ENCODE measurements around the gene ACACA. TPM values are rescaled to one million over a fixed set of nuclear protein-coding genes. Genes with fewer than 3 reads are reported as not detected.
"Not testable (repeated sequence)": the region's sequence is repeated elsewhere in the genome, so short reads cannot be mapped to it uniquely, and the experiment has no call there.

Gene ACACA
- total RNA-seq, 1 donor from 2014 or later, result 13.3 TPM

DNA sequence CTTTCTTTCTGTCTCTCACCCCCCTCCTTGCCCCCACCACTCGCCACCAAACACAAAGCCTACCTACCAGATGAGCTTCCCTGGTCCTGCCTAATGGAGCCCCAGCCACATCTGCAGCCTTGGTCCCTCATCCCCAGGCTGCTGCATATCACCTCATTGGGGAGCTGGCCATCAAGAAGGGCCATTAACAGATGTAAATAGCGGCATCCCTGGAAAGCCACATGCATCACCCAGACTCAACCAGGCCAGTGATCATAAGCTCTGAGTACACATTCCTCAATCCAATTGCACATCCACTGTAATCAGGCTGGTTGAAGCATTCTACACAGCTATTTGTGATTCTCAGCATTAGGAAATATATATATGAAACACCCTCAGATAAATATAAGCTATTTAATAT, 242.6 kb downstream of the ACACA start:
- DNase-seq (ENCODE audit: missing footprints), result no peak
- intact Hi-C loops (cut with DNase I), result no loop called here
- no peak for ATAC-seq

DNA sequence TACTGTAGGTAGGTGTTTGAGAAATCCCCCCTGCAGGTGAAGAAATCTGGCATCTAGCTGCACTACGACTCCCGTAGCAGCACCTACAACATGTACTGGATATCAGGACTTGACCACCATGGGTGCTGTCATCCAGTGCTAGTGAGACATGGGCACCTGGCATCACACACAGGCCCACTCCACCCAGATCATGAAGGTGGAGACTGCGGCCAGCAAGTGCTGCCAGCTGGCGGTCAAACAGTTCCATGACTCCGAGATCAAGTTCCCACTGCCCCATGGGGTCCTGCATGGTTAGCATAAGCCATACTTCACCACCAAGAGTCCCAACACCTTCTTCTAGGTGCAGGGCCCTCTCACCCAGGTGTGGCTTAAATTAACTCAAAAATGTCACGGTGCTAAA, 243.8 kb downstream of the ACACA start:
- ATAC-seq (no peak), DNase-seq (ENCODE audit: missing footprints) (no peak)
- intact Hi-C loops (cut with DNase I), result no loop called here

DNA sequence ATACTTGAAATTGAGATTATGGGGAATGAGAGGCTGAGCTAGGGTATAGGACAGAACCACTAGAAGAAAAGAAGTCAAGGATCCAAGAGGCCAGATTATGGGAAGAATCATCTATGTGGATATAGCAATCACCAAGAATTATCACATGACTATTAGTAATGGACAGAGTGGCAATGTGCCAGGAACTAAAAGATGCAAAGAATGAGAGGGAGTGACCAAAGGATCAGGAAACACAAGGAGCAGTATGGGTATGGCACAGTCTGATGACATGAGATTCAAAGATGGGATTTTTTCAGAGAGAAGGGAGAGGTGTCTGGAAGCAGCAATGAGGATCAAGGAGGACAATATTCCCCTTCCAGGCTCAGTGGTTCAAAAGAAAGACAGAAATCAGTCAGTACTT, 245.7 kb downstream of the ACACA start:
- ATAC-seq, result no peak
- intact Hi-C loops (cut with DNase I), result no loop called here

DNA sequence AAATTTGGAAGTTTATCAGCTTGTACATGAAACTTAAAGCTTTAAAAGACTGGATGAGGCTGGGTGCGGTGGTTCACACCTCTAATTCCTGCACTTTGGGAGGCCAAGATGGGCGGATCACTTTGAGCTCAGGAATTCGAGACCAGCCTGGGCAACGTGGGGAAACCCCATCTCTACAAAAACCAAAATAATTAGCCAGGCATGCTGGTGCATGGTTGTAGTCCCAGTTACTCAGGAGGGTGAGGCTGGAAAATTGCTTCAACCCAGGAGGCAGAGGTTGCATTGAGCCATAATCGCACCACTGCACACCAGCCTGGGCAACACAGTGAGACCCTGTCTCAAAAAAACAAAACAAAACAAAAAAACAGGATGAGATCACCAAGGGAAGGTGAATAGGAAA, 248.3 kb downstream of the ACACA start:
- DNase-seq (ENCODE audit: missing footprints) (no peak), ATAC-seq (no peak)
- intact Hi-C loops (cut with DNase I), result no loop called here

More for the DNA sequence above, 245.7 kb downstream of the ACACA start:
- no peak for DNase-seq (ENCODE audit: missing footprints)

DNA sequence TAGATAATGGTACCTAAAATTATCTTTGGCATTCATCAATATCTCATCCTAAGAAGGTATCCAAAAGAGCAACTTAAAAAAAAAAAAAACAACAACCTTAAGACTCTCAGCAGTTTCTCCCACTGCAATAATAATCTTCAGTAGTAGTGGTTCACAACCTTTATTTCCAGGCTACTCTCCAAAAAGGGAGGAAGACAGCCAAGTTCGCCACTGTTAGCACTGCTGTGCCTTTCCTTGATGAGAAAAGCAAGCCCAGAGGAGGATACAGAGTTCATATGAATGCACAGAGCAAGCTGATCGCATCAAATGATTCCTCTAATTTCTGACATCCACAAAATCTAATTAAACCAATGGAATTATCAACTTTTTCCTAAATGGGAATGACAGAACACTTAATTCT, 258.5 kb downstream of the ACACA start:
- intact Hi-C loops (cut with DNase I), result no loop called here
- ATAC-seq (no peak), DNase-seq (ENCODE audit: missing footprints) (no peak)

DNA sequence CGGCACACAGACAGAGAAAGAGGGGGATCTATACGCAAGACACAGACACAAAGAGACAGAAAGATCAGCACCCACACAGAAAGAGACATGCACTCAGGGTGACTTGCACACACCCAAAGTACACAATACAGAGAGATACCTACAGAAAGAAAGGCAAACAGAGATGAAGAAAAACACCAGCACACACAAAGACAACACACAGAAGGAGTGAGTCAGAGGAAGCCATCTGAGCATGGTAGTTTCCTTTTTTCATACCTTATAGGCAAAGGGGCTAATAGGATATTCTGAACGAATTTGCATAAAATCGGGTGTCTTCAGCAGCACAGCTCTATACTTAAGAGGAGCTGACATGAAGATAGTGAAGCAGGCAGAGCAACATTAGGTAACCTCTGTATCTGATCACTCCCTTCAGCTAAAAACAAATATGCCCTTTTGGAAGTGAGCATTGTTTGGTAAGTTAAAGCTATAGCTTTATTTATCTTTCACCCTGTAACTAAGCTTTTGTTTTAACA, 259.3 kb downstream of the ACACA start:
- no peak for ATAC-seq
- no peak for DNase-seq (ENCODE audit: missing footprints)
- intact Hi-C loops (cut with DNase I), result no loop called here

DNA sequence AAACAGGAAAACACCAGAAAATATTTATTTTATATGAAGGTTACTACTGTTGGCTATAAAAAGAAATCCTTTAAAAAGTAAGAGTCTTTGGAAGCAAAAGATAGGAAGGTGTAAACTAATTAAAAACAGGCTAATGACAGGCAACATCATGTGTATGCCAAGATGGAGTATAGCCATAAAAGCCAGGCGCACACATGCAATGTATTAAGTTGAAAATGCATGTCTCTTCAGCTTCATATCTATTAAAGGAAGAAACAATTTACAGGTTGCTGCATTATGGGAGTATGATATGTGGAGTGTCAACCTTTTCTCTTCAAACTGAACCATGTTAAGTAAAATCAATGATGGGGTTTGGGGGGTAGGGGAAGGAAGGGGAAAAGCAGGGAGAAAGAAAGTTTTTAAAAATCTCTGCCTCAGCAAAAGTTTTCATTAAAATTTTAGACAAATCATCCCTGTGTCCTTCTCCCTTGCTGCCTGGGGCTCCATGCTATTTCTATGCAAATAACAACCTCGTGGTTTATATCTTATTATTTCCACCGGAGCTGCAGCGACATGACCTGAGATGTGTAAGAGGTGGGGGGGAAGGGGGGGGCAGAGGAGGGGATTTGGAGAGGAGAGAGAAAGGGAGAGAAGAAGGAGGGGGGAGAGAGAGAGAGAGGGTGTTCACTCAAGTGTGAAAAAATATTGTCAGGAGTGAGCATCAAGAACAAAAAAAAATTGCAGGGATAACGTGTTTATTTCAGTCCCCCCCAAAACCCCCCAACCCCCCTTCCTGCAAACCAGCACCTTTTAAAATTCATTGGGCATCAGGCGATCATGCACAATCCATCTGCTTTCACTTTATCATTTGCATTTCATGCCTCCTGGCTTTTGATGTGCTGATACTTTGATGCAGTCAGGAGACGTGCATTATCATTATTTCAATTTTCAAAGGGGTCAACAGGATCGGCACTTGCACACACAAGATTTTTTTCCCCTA, 260.3 kb downstream of the ACACA start:
- no peak for ATAC-seq
- DNase-seq (ENCODE audit: missing footprints), result no peak
- intact Hi-C loops (cut with DNase I), result no loop called here

DNA sequence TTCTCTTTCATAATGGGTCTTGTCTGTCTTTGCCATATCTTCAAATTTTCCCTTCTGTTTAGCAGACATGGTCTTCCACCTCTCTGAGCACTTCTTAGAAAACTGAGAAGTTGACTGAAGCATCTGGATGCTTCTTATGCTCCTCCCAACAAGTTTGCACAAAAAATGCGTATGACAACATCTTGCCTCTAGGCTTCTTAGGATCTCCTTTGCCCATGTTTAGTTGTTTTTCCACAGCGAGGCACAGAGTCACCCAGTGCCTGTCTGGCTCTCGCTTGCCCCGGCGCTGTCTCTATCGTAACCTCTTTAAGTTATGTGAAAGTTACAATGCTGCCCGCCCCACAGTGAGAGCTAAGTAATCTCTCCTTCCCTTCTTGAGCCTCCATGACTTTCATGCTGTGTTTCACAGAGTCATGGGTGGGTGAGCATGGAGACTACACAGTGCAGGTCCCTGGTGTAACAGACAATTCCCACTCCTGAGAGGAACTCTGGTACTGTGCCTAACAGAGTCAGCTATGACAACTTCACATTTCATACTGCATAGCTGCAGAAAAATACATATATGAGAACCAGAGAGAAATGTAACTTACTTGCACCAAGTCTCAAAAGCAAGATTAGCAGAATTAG, 262.4 kb downstream of the ACACA start:
- intact Hi-C loops (cut with DNase I), result no loop called here
- ATAC-seq, result no peak

DNA sequence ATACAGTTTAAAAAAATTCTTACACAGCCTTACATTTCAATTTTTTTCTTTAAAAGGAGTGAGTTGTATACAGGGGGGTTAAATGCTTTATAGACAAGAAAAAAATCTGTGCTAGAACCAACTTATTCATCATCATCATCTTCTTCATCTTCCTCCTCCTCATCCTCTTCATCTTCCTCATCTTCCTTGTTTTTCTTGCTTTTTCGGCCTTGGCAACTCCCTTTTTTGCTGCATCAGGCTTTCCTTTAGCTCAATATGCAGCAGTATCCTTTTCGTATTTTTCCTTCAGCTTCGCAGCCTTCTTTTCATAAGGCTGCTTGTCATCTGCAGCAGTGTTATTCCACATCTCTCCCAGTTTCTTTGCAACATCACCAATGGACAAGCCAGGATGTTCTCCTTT, 263.1 kb downstream of the ACACA start:
- DNase-seq (ENCODE audit: missing footprints); intact Hi-C loops (cut with DNase I); ATAC-seq: not testable (repeated sequence)

More for the DNA sequence above, 262.4 kb downstream of the ACACA start:
- no peak for DNase-seq (ENCODE audit: missing footprints)

DNA sequence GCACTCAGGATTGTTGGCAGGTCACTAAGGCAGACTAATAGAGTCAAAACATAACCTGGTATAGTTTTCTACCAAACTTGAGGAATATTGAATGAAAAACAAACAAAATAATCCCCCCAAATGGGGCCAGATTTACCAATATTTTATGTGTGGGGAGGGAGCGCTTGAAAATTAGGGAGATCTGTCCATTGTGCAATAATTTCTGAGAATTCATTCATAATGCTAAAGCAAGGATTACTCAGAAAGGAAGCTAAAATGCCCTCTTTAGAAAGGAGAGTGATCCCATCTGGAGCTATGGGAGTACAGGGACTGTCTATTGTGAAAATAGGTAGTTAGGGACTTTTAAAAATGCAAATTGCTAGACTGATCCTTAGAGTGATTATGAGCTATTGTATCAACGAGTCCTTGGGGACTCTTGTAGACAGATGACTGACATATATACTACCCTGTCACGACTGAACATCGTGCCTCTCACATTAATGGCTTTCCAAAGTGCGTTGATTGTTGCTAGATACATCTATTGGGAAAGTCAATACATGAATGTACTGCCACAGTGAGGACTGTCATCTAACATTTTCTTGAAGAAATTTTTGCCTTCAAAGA, 264.2 kb downstream of the ACACA start:
- intact Hi-C loops (cut with DNase I), result no loop called here
- ATAC-seq (no peak), DNase-seq (ENCODE audit: missing footprints) (no peak)

DNA sequence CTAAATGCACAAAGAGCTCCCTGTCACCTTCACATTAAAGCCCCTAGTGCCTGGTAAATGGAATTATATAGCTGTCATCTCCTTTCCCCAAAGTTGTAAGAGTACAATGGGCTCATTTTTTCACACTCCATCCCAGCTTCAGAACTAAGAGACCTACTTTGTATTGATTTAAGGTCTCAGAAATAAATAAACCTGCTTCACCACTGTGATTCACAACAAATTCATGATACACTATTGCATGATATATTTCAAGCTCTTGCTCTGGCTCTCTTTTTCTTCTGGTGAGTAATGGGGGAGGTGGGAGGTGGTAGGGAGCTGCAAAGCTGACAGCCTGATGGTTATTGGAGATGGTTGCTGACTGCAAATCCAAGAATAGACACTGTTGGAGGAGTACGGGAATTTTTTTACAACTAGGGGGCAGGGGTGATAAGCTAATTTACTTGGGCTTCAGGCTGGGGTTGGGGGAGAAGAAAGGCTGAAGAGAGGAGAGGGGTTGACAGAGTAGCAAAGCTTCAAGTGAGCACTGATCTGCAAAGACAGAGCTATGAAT, 268.0 kb downstream of the ACACA start:
- no peak for ATAC-seq
- intact Hi-C loops (cut with DNase I), result no loop called here

DNA sequence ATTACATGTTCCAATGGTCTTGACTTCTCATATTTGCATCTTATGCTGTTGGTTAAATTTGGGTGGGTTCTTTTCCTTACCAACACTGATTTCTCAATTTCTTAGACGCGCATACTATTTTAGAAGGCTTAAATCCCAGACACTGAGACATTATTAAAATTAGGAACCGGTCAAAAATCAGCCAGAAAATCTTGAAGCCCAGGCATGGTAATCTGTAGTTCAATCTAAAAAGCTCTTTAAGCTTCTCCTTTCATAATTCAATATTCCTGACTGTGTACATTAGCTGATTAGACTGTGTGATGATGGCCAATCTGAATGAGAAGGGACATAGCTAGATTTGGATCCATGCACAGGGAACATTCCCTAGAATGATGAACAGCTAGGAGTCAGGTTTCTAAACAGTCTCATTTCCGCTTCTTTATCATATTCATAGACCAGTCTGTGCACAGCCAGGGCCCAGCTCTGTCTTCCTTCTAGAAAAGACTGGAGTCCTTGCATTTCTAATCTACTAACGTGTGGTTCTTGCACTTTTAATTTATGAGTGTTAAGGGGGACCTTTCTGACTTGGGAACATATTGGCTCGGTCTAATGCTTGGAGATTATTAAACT, 268.6 kb downstream of the ACACA start:
- intact Hi-C loops (cut with DNase I), result no loop called here
- DNase-seq (ENCODE audit: missing footprints), result no peak
- ATAC-seq, result no peak

More for the DNA sequence above, 268.0 kb downstream of the ACACA start:
- no peak for DNase-seq (ENCODE audit: missing footprints)

DNA sequence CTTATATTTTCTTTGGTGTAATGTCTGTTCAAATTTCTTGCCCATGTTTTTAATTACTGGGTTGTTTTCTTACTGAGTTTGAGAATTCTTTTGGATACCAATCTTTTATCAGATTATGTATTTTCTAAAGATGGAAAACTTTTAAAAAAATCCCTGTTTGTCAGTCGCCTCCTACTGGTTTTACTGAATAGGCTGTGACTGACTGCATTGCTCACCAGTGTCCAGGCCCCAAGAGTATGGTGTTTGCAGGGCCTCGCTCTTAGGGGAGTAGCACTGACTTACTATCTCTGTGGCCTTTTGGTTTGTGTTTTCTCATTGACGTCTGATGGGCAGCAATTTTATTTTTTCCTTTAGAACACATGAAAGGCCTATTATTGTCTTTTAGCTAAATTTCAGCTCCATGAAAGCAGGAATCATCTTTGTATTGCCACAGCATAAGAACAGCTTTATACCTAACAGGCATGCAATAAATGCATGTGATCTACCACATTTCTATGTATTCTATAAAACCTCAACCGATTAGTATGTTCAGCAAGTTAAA, 269.5 kb downstream of the ACACA start:
- intact Hi-C loops (cut with DNase I), result no loop called here
- DNase-seq (ENCODE audit: missing footprints), result no peak
- ATAC-seq, result no peak

DNA sequence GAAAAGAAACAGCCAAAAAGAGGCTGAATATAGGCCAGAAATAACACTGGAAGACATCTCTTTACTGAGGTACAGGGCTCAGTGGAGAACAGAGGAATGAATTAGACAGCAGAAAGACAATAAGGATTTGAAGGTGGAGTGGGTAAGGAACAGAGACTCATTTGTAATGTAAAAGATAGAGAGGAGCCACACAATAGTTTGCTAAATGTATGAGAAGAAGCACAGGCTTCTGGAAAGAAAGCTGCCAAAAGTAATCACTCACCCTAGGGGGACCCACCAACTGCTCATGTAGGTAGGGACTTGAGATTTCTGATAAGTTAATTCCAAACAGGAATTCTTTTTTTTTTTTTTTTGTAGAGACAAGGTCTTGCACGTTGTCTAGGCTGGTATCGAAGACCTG, 271.1 kb downstream of the ACACA start:
- DNase-seq (ENCODE audit: missing footprints) (no peak), ATAC-seq (no peak)
- intact Hi-C loops (cut with DNase I), result no loop called here

DNA sequence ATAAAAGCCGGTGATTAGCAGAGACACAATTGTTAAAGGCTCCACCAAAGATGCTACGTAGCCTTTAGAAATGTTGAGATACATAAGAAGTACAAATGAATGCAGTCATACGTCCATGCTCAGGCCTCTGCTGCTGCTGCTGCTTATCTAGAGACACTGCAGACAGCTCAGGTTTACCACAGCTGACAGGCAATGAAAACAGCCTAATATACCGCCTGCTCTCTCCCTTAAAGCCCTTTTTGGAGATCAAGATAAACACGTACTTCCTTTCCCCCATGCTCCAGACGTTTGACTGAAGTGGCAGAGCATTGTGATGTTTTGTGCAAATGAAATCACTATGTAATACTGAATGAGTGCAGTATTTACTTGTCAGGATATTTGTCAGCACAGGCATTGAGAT, 272.6 kb downstream of the ACACA start:
- ATAC-seq (no peak), DNase-seq (ENCODE audit: missing footprints) (no peak)
- intact Hi-C loops (cut with DNase I), result no loop called here

DNA sequence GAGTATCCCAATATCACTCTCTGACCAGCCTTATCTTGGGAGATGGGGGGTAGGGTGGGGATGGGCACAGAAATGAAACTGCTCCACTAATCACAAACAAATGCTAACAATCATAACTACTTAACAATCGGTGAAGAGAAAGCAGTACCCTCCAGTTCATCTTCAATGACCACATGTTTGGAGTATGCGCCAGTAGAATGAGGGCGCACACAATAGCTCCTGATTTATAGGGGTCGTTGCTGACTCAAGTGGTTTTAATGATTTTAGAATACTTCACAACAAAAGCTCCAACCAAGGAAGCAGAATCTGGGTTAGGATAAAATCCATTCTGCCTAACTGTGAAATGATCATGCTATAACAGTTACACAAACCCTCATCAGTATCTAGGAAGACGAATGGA, 273.5 kb downstream of the ACACA start:
- intact Hi-C loops (cut with DNase I), result no loop called here
- ATAC-seq, result no peak

DNA sequence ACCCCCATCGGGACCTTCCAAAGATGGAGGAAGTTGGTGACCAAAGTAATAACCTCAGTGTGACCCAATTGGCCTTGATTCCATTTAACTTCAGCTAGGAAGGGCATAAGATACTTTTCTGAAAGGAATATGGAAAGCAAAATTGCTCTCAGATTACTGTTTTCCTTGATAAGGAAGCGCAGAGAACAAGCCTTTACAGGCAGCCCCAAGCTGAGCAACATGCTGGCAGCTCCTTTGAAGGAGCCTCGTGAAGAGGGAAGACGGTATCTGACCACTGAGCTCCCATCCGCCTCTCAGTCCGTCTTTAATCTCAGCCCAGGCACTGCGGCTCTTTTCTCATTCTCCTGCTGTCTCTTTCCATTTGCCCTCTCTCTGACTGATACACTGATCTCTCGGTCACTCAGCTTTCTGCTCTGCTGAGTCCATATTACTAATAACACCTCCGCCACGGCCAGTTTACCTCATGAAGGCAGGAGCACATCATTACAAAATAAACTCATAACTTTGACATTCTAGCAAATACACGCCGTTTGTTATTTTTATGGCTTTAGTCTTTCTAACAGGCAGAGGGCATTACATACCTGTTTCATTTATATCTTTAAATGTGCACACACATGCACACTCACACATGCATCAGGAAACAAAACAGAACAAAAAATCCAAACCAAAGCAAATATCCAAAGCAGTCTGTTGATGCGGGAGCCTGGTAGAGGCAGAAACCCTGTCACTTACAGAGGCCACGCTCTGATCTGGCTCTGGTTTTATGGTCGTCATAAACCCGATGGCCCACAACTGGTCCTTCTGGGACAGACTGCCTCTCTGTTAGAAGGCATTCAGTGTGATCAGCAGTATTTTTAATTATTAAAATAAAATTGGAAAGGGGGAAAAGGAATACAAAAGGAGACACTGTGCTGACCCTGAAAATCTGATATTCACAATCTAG, 274.7 kb downstream of the ACACA start:
- ATAC-seq, result no peak
- DNase-seq (ENCODE audit: missing footprints), result no peak
- intact Hi-C loops (cut with DNase I), result no loop called here

More for the DNA sequence above, 273.5 kb downstream of the ACACA start:
- DNase-seq (ENCODE audit: missing footprints), result no peak
